CD4-positive, CD25-positive, alpha-beta regulatory T cell (primary cell): ENCODE data around the gene B3GNT2. TPM values are rescaled to one million over a fixed set of nuclear protein-coding genes. Genes with fewer than 3 reads are reported as not detected.
A peak's percentile ranks its signal among the peaks of the same experiment; 100 is the strongest.

Experiments
- ATAC-seq, 2 donors: fragments of 150-1000 bp; cut with Tn5 transposase; one replicate each; pipeline ENCODE4 v1.10.0; 2021; ENCODE audit warnings: low read depth in 2 of 2, moderate number of reproducible peaks in 2 of 2, moderate library complexity in 1 of 2
- DNase-seq, 3 donors: peaks; one replicate each; pipeline versions ENCODE4 v3.0.0 to v3.0.0-alpha.2; 2012 to 2022; ENCODE audit warnings: mixed read lengths in 1 of 3
- H3K27ac ChIP-seq: one replicate; pipeline ENCODE4 v1.7.0; 2013; ENCODE audit warnings: mild to moderate bottlenecking, low read length; ENCODE audit not compliant: insufficient read depth, poor library complexity, severe bottlenecking
- H3K27me3 ChIP-seq: one replicate; pipeline ENCODE4 v1.7.0; 2013; ENCODE audit warnings: low read length; ENCODE audit not compliant: control insufficient read depth, insufficient read depth
- H3K36me3 ChIP-seq: one replicate; pipeline ENCODE4 v1.7.0; 2013; ENCODE audit warnings: mild to moderate bottlenecking, low read length, moderate library complexity; ENCODE audit not compliant: control insufficient read depth, insufficient read depth
- H3K4me1 ChIP-seq: 2 replicates; pipeline ENCODE4 v1.7.0; 2013; ENCODE audit warnings: mild to moderate bottlenecking, low read length; ENCODE audit not compliant: insufficient read depth, control insufficient read depth, poor library complexity, severe bottlenecking
- H3K4me3 ChIP-seq: one replicate; pipeline ENCODE4 v1.7.0; 2013; ENCODE audit warnings: low read depth, mild to moderate bottlenecking, low read length, moderate library complexity
- H3K9me3 ChIP-seq, 2 experiments: 1 replicate in 1 of 2; 2 replicates in 1 of 2; pipeline ENCODE4 v1.7.0; 2013; ENCODE audit warnings: low read length in 2 of 2, mild to moderate bottlenecking in 1 of 2, moderate library complexity in 1 of 2; ENCODE audit not compliant: control insufficient read depth in 2 of 2
- H3K27ac Mint-ChIP-seq, 3 donors: one replicate each; pipeline ENCODE4 v1.8.0; 2020 to 2022; ENCODE audit warnings: mild to moderate bottlenecking in 3 of 3, mixed read lengths in 3 of 3, moderate library complexity in 2 of 3
- H3K27me3 Mint-ChIP-seq: one replicate; pipeline ENCODE4 v1.8.0; 2022; ENCODE audit warnings: mild to moderate bottlenecking, mixed read lengths
- H3K36me3 Mint-ChIP-seq: one replicate; pipeline ENCODE4 v1.8.0; 2020; ENCODE audit warnings: mixed read lengths
- H3K4me1 Mint-ChIP-seq, 4 donors: one replicate each; pipeline ENCODE4 v1.8.0; 2020 to 2022; ENCODE audit warnings: mixed read lengths in 4 of 4, mild to moderate bottlenecking in 1 of 4
- H3K4me3 Mint-ChIP-seq, 4 donors: one replicate each; pipeline ENCODE4 v1.8.0; 2020 to 2022; ENCODE audit warnings: mild to moderate bottlenecking in 4 of 4, mixed read lengths in 4 of 4, moderate library complexity in 3 of 4
- H3K9me3 Mint-ChIP-seq, 7 donors: one replicate each; pipeline ENCODE4 v1.8.0; 2020 to 2022; ENCODE audit warnings: mixed read lengths in 7 of 7, mild to moderate bottlenecking in 3 of 7, moderate library complexity in 2 of 7
- polyA plus RNA-seq, 4 donors: library from polyadenylated mRNA; unstranded; fragments of 300-500 nt; fragmentation: Illumina TruSeq; gene quantifications; one replicate each; pipeline ENCODE4 v1.2.3, GENCODE V29; 2021
- total RNA-seq: library from RNA; stranded (reverse); gene quantifications from one replicate; pipeline ENCODE4 v1.2.3, GENCODE V29; 2022

B3GNT2 gene
- total and polyA plus RNA-seq, 5 donors from 2014 or later = 34.8 to 61.5 (median 40.1) TPM

GRCh38 chr2:62187246-62187645 lies 8.7 kb upstream of the B3GNT2 start:
- Mint-ChIP-seq H3K4me1 (peaks cover 0 to 3% (median 0%) of the 10 kb centered on the region in 4 donors), H3K9me3 (peaks cover 0 to 3% (median 0%) of the 10 kb centered on the region in 7 donors), H3K4me3 (no peak overlapping the region), H3K27me3 (no peaks in the 10 kb centered on the region), H3K36me3 (no peaks in the 10 kb centered on the region), H3K27ac (no peak overlapping the region)
- H3K36me3 ChIP-seq = no peaks in the 10 kb centered on the region
- ATAC-seq = no peak
- no peaks in the 10 kb centered on the region for H3K4me1 ChIP-seq
- H3K27me3 ChIP-seq = no peaks in the 10 kb centered on the region
- no peak for DNase-seq
- no peak overlapping the region for H3K4me3 ChIP-seq
- no peak overlapping the region for H3K27ac ChIP-seq
- no peaks in the 10 kb centered on the region for H3K9me3 ChIP-seq

GRCh38 chr2:62188416-62188815 lies 7.5 kb upstream of the B3GNT2 start:
- Histone ChIP-seq H3K4me3 (no peak overlapping the region), H3K4me1 (no peaks in the 10 kb centered on the region), H3K27me3 (no peaks in the 10 kb centered on the region), H3K27ac (no peak overlapping the region), H3K9me3 (no peaks in the 10 kb centered on the region), H3K36me3 (no peaks in the 10 kb centered on the region)
- ATAC-seq = no peak
- Mint-ChIP-seq H3K4me1 (peaks cover 0 to 5% (median 2%) of the 10 kb centered on the region in 4 donors), H3K27ac (no peak overlapping the region), H3K4me3 (peak overlapping the region in 1 of 4 donors; percentile 38), H3K36me3 (no peaks in the 10 kb centered on the region), H3K27me3 (peaks cover 6% of the 10 kb centered on the region), H3K9me3 (peaks cover 0 to 4% (median 0%) of the 10 kb centered on the region in 7 donors)
- no peak for DNase-seq

GRCh38 chr2:62189196-62189595 lies 6.7 kb upstream of the B3GNT2 start:
- Histone ChIP-seq H3K27me3 (no peaks in the 10 kb centered on the region), H3K27ac (no peak overlapping the region), H3K36me3 (no peaks in the 10 kb centered on the region), H3K4me1 (no peaks in the 10 kb centered on the region), H3K4me3 (no peak overlapping the region), H3K9me3 (no peaks in the 10 kb centered on the region)
- Mint-ChIP-seq H3K27me3 (peaks cover 6% of the 10 kb centered on the region), H3K4me1 (peaks cover 0 to 12% (median 2%) of the 10 kb centered on the region in 4 donors), H3K27ac (no peak overlapping the region), H3K9me3 (peaks cover 0 to 4% (median 0%) of the 10 kb centered on the region in 7 donors), H3K4me3 (no peak overlapping the region), H3K36me3 (no peaks in the 10 kb centered on the region)
- no peak for ATAC-seq
- DNase-seq = no peak

GRCh38 chr2:62192811-62193210 lies 3.1 kb upstream of the B3GNT2 start:
- H3K4me1 Mint-ChIP-seq = peaks cover 0 to 24% (median 5%) of the 10 kb centered on the region in 4 donors
- H3K36me3 ChIP-seq = no peaks in the 10 kb centered on the region
- H3K9me3 ChIP-seq = no peaks in the 10 kb centered on the region
- no peaks in the 10 kb centered on the region for H3K27me3 ChIP-seq
- peak overlapping the region in 2 of 4 donors; percentile 2 for H3K4me3 Mint-ChIP-seq
- H3K27ac Mint-ChIP-seq = peak overlapping the region in 1 of 3 donors; percentile 28
- H3K36me3 Mint-ChIP-seq = no peaks in the 10 kb centered on the region
- peaks cover 0 to 4% (median 0%) of the 10 kb centered on the region in 7 donors for H3K9me3 Mint-ChIP-seq
- no peak overlapping the region for H3K4me3 ChIP-seq
- peaks cover 6% of the 10 kb centered on the region for H3K27me3 Mint-ChIP-seq
- no peak for DNase-seq
- peaks cover 20% of the 10 kb centered on the region for H3K4me1 ChIP-seq
- no peak overlapping the region for H3K27ac ChIP-seq
- ATAC-seq = no peak

- Histone ChIP-seq H3K36me3 (no peaks in the 10 kb centered on the region), H3K9me3 (no peaks in the 10 kb centered on the region), H3K27me3 (no peaks in the 10 kb centered on the region), H3K4me1 (peaks cover 39% of the 10 kb centered on the region), H3K27ac (no peak overlapping the region), H3K4me3 (peak overlapping the region; percentile 62)
- Mint-ChIP-seq H3K36me3 (no peaks in the 10 kb centered on the region), H3K27me3 (peaks cover 6% of the 10 kb centered on the region), H3K27ac (peak overlapping the region in 1 of 3 donors; percentile 38), H3K9me3 (peaks cover 0 to 4% (median 0%) of the 10 kb centered on the region in 7 donors), H3K4me1 (peaks cover 13 to 44% (median 23%) of the 10 kb centered on the region in 4 donors), H3K4me3 (peak overlapping the region; percentile 77 to 91 (median 87))
- ATAC-seq (no peak), DNase-seq (no peak)
Measured at GRCh38 chr2:62194558-62195420, 1.1 kb upstream of the B3GNT2 start.

- Histone ChIP-seq H3K36me3 (no peaks in the 10 kb centered on the region), H3K27me3 (no peaks in the 10 kb centered on the region), H3K27ac (peak overlapping the region; percentile 87), H3K4me3 (peak overlapping the region; percentile 48), H3K4me1 (peaks cover 55% of the 10 kb centered on the region), H3K9me3 (no peaks in the 10 kb centered on the region)
- ATAC-seq (peak; percentile 30 to 37), DNase-seq (peak; percentile 59 to 73 (median 62))
- Mint-ChIP-seq H3K36me3 (no peaks in the 10 kb centered on the region), H3K9me3 (peaks cover 0 to 1% (median 0%) of the 10 kb centered on the region in 7 donors), H3K27ac (peak overlapping the region in 2 of 3 donors; percentile 60 to 80), H3K4me3 (peak overlapping the region; percentile 71 to 100 (median 92)), H3K4me1 (peaks cover 21 to 60% (median 37%) of the 10 kb centered on the region in 4 donors), H3K27me3 (peaks cover 6% of the 10 kb centered on the region)
Measured at GRCh38 chr2:62196278-62196901, 475 bp downstream of the B3GNT2 start.

- no peaks in the 10 kb centered on the region for H3K27me3 ChIP-seq
- H3K4me3 ChIP-seq = peak overlapping the region; percentile 90
- Mint-ChIP-seq H3K9me3 (peaks cover 0 to 1% (median 0%) of the 10 kb centered on the region in 7 donors), H3K27me3 (peaks cover 6% of the 10 kb centered on the region), H3K36me3 (peaks cover 4% of the 10 kb centered on the region), H3K4me3 (peak overlapping the region; percentile 91 to 100 (median 94)), H3K4me1 (peaks cover 25 to 68% (median 46%) of the 10 kb centered on the region in 4 donors), H3K27ac (peak overlapping the region; percentile 49 to 94 (median 93))
- peaks cover 64% of the 10 kb centered on the region for H3K4me1 ChIP-seq
- no peaks in the 10 kb centered on the region for H3K9me3 ChIP-seq
- ATAC-seq = peak; percentile 15 to 34
- H3K36me3 ChIP-seq = no peaks in the 10 kb centered on the region
- H3K27ac ChIP-seq = peak overlapping the region; percentile 87
- peak; percentile 29 to 73 (median 57) for DNase-seq
Measured at GRCh38 chr2:62197011-62197924, 1.4 kb downstream of the B3GNT2 start.
